Effector memory CD8-positive, alpha-beta T cell (primary cell): Measurements from ENCODE around the gene NUP85.
A peak's percentile ranks its signal among the peaks of the same experiment; 100 is the strongest.
"Not testable (repeated sequence)": the region's sequence is repeated elsewhere in the genome, so short reads cannot be mapped to it uniquely, and the experiment has no call there.

ENCODE experiments used
- ATAC-seq: fragments of 150-1000 bp; cut with Tn5 transposase; replicated peaks from 2 replicates; pipeline ENCODE4 v1.10.0; 2021; ENCODE audit warnings: mild to moderate bottlenecking, moderate library complexity
- DNase-seq, 3 experiments: peaks; one replicate each; pipeline ENCODE4 v3.0.0; 2021
- H3K27ac Mint-ChIP-seq, 2 donors: one replicate each; pipeline ENCODE4 v1.8.0; 2022; ENCODE audit warnings: mild to moderate bottlenecking in 2 of 2, mixed read lengths in 2 of 2, moderate library complexity in 2 of 2
- H3K27me3 Mint-ChIP-seq, 2 donors: one replicate each; pipeline ENCODE4 v1.8.0; 2022; ENCODE audit warnings: mixed read lengths in 2 of 2
- H3K36me3 Mint-ChIP-seq: one replicate; pipeline ENCODE4 v1.8.0; 2022; ENCODE audit warnings: mild to moderate bottlenecking, moderate library complexity, mixed read lengths; ENCODE audit not compliant: insufficient read depth
- H3K4me1 Mint-ChIP-seq, 2 donors: one replicate each; pipeline ENCODE4 v1.8.0; 2022; ENCODE audit warnings: low read depth in 2 of 2, mixed read lengths in 2 of 2
- H3K4me3 Mint-ChIP-seq, 2 donors: one replicate each; pipeline ENCODE4 v1.8.0; 2022; ENCODE audit warnings: mild to moderate bottlenecking in 2 of 2, mixed read lengths in 2 of 2, moderate library complexity in 2 of 2
- H3K9me3 Mint-ChIP-seq, 2 donors: one replicate each; pipeline ENCODE4 v1.8.0; 2022; ENCODE audit warnings: mixed read lengths in 2 of 2

NUP85 gene

DNA sequence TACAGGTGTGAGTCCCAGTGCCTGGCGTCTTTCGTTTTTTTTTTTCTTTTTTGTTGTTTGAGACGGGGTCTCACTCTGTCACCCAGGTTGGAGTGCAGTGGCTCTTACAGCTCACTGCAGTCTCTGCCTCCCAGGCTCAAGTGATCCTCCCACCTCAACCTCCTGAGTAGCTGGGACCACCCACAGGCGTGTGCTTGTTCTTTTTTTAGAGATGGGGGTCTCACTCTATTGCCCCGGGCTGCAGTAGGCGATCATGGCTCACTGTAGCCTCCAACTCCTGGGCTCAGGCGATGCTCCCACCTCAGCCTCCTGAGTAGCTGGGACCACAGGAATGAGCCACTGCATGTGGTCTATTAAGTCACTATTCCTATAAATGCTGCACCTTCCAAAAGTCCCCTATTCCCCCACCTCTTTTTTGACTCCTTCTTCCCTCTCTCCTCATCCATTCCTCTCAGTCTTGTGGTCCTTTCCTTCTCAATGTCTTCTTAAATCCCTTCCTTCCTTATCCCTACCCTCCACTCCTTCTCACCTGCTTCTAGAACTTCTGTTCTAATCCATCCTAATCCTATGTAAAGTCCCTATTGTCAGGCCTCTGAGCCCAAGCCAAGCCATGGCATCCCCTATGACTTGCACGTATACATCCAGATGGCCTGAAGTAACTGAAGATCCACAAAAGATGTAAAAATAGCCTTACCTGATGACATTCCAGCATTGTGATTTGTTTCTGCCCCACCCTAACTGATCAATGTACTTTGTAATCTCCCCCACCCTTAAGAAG is 46.7 kb downstream of the NUP85 start:
- Mint-ChIP-seq H3K27me3 (no peaks in the 10 kb centered on the region), H3K4me1 (peaks cover 54 to 69% of the 10 kb centered on the region in 2 donors)

DNA sequence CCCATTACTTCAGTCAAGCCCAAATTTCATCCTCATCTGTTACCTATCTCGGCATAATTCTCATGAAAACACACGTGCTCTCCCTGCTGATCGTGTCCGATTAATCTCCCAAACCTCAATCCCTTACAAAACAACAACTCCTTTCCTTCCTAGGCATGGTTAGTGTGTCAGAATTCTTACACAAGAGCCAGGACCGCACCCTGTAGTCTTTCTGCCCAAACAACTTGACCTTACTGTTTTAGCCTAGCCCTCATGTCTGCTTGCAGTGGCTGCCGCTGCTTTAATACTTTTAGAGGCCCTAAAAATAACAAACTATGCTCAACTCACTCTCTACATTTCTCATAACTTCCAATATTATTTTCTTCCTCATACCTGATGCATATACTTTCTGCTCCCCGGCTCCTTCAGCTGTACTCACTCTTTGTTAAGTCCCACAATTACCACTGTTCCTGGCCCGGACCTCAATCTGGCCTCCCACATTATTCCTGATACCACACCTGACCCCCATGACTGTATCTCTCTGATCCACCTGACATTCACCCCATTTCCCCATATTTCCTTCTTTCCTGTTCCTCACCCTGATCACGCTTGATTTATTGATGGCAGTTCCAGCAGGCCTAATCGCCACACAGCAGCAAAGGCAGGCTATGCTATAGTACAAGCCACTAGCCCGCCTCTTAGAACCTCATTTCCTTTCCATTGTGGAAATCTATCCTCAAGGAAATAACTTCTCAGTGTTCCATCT is 50.6 kb downstream of the NUP85 start:
- not testable (repeated sequence) for H3K4me3 Mint-ChIP-seq
- H3K27ac Mint-ChIP-seq: peak overlapping the region in 1 of 2 donors; percentile 24

More for the DNA sequence above, 46.7 kb downstream of the NUP85 start:
- ATAC-seq (no peak), DNase-seq (no peak)
- Mint-ChIP-seq H3K36me3 (peaks cover 9% of the 10 kb centered on the region), H3K9me3 (no peaks in the 10 kb centered on the region), H3K27ac (peak overlapping the region; percentile 57 to 90), H3K4me3 (no peak overlapping the region)

GRCh38 chr17:75257228-75257627 is 51.7 kb downstream of the NUP85 start:
- not testable (repeated sequence) for H3K9me3 Mint-ChIP-seq, DNase-seq, H3K27ac Mint-ChIP-seq, ATAC-seq, H3K27me3 Mint-ChIP-seq, H3K4me3 Mint-ChIP-seq
- Mint-ChIP-seq H3K4me1 (peaks cover 69 to 78% of the 10 kb centered on the region in 2 donors), H3K36me3 (peaks cover 17% of the 10 kb centered on the region)

More for the DNA sequence above, 50.6 kb downstream of the NUP85 start:
- H3K27me3 Mint-ChIP-seq, DNase-seq, H3K36me3 Mint-ChIP-seq, ATAC-seq, H3K9me3 Mint-ChIP-seq: not testable (repeated sequence)
- peaks cover 67 to 79% of the 10 kb centered on the region in 2 donors for H3K4me1 Mint-ChIP-seq

GRCh38 chr17:75260641-75261335 is 55.3 kb downstream of the NUP85 start:
- Mint-ChIP-seq H3K27me3 (no peaks in the 10 kb centered on the region), H3K4me1 (peaks cover 46 to 58% of the 10 kb centered on the region in 2 donors), H3K27ac (peak overlapping the region; percentile 100), H3K36me3 (peaks cover 35% of the 10 kb centered on the region), H3K9me3 (no peaks in the 10 kb centered on the region), H3K4me3 (peak overlapping the region; percentile 93 to 94)
- DNase-seq (no peak), ATAC-seq (peak; percentile 37)

GRCh38 chr17:75261336-75262111 is 56.0 kb downstream of the NUP85 start, which contains the start of the genes GGA3 and MRPS7:
TSS of gene GGA3 (minus strand) at chr17:75261606. CDS start at chr17:75261587, 19 bp downstream.
TSS of gene MRPS7 (plus strand) at chr17:75261879. CDS start at chr17:75261901, 22 bp downstream.
- peaks cover 40 to 51% of the 10 kb centered on the region in 2 donors for H3K4me1 Mint-ChIP-seq
- H3K27me3 Mint-ChIP-seq: no peaks in the 10 kb centered on the region
- H3K27ac Mint-ChIP-seq: peak within 1 kb of the TSS; percentile 100
- H3K36me3 Mint-ChIP-seq: peaks cover 41% of the 10 kb centered on the region
- peak; percentile 91 for ATAC-seq
- H3K9me3 Mint-ChIP-seq: no peaks in the 10 kb centered on the region
- DNase-seq: peak; percentile 94 to 97 (median 96)
- H3K4me3 Mint-ChIP-seq: peak within 1 kb of the TSS; percentile 93 to 94

- Mint-ChIP-seq H3K4me3 (peak overlapping the region; percentile 93 to 94), H3K9me3 (no peaks in the 10 kb centered on the region), H3K27me3 (no peaks in the 10 kb centered on the region), H3K27ac (peak overlapping the region; percentile 100), H3K4me1 (peaks cover 38 to 44% of the 10 kb centered on the region in 2 donors), H3K36me3 (peaks cover 44% of the 10 kb centered on the region)
- DNase-seq (no peak), ATAC-seq (no peak)
These were observed 56.7 kb downstream of the NUP85 start for GRCh38 chr17:75262112-75262606.

DNA sequence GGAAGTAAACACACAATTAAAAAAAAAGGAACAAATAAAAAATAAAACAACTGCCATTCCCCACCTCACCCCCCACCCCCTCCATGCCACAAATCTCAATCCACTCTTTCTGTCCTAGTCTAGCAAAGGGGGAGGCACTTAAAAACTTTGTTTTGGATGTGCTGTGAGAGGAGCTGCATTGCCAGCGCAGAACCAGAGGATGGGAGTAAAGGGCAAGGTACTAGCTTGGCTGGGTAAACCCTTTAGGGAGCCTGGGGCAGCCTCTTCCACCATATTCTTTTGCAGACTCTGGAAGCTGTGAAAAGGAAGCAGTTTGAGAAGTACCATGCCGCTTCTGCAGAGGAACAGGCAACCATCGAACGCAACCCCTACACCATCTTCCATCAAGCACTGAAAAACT is 57.6 kb downstream of the NUP85 start:
- Mint-ChIP-seq H3K36me3 (peaks cover 44% of the 10 kb centered on the region), H3K4me3 (peak overlapping the region; percentile 93 to 94), H3K27ac (peak overlapping the region; percentile 38 to 100), H3K9me3 (no peaks in the 10 kb centered on the region), H3K27me3 (no peaks in the 10 kb centered on the region), H3K4me1 (peaks cover 30 to 40% of the 10 kb centered on the region in 2 donors)
- no peak for ATAC-seq
- DNase-seq: no peak

DNA sequence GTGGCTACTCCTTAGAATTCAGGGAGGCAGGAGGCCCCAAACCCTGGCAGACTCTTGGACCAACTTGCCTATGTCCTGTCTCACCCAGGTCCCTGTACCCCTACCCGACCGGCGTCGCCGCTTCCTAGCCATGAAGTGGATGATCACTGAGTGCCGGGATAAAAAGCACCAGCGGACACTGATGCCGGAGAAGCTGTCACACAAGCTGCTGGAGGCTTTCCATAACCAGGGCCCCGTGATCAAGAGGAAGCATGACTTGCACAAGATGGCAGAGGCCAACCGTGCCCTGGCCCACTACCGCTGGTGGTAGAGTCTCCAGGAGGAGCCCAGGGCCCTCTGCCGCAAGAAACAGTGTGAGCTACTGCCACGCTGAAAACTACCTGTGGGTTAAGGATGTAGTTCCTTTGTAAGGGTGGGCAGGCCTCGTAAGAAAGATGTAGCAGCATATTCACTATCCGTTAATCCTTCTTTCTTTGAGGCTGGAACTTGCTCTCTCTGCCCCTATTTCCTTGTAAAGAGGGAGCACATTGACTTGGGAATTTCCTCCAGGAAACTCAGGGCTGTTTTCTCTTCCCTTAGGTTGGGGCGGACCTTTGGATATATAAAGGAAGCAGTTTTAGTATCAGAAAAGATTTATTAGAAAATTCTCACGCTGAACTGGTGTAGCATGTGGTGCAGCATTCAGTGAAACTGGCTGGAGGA is 60.3 kb downstream of the NUP85 start:
- DNase-seq: no peak
- no peak for ATAC-seq
- no peaks in the 10 kb centered on the region for H3K27me3 Mint-ChIP-seq
- H3K9me3 Mint-ChIP-seq: no peaks in the 10 kb centered on the region
- no peak overlapping the region for H3K27ac Mint-ChIP-seq
- H3K4me3 Mint-ChIP-seq: no peak overlapping the region
- H3K36me3 Mint-ChIP-seq: peaks cover 46% of the 10 kb centered on the region
- H3K4me1 Mint-ChIP-seq: peaks cover 23 to 26% of the 10 kb centered on the region in 2 donors

- H3K27me3 Mint-ChIP-seq: no peaks in the 10 kb centered on the region
- H3K36me3 Mint-ChIP-seq: peaks cover 38% of the 10 kb centered on the region
- DNase-seq (no peak), ATAC-seq (no peak)
- peaks cover 17 to 22% of the 10 kb centered on the region in 2 donors for H3K4me1 Mint-ChIP-seq
- H3K4me3 Mint-ChIP-seq: no peak overlapping the region
- no peak overlapping the region for H3K27ac Mint-ChIP-seq
- no peaks in the 10 kb centered on the region for H3K9me3 Mint-ChIP-seq
These were observed 61.1 kb downstream of the NUP85 start for GRCh38 chr17:75266316-75267152.

GRCh38 chr17:75267153-75267410 is 61.6 kb downstream of the NUP85 start:
- no peak for DNase-seq
- Mint-ChIP-seq H3K36me3 (peaks cover 32% of the 10 kb centered on the region), H3K9me3 (no peaks in the 10 kb centered on the region), H3K27ac (peak overlapping the region in 1 of 2 donors; percentile 65), H3K4me3 (no peak overlapping the region), H3K4me1 (peaks cover 16 to 18% of the 10 kb centered on the region in 2 donors), H3K27me3 (no peaks in the 10 kb centered on the region)
- ATAC-seq: no peak

DNA sequence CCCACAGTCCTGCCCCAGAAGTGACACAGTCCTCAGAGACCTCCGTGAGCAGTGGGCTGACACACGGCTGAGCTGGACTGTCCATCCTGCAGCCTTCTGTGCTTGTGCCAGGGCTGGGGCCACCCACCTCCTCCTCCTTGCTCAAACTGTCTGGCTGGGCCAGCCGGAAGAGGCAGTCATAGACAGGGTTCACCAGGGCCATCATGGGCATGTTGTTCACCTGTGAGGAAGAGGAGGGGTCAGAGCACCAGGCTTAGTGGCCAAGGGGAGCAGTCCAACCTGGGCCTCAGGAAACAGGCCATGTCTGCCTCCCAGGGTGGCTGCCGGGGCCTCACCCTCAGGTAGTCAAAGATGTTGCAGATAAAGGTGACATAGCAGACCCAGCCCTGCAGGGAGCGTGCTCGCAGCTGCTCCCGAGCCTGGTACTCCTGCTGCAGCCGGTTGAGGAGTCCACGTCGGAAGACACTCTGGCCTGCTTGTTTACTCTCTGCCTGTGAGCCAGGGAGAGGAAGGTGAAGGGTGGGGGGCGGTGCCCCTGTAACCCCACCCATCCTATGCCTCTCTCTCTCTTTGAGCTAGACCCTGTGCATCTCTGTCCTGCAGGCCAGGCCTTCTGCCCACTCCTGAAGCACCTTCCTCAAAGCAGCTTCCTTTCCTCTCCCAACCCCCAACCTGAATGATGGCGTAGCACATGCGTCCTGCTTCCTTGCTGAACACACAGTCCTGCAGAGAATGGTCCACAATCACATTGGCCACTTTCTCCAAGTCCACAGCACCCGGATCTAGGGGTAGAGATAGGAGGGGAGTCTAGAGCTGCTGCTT is 62.1 kb downstream of the NUP85 start:
- ATAC-seq (no peak), DNase-seq (no peak)
- Mint-ChIP-seq H3K9me3 (no peaks in the 10 kb centered on the region), H3K27ac (peak overlapping the region in 1 of 2 donors; percentile 65), H3K27me3 (no peaks in the 10 kb centered on the region), H3K4me1 (peaks cover 14 to 18% of the 10 kb centered on the region in 2 donors), H3K36me3 (peaks cover 32% of the 10 kb centered on the region), H3K4me3 (no peak overlapping the region)
